Activated T-helper 2 cell treated with anti-CD3 and anti-CD28 coated beads, Interferon-gamma antibody, Interleukin-2, Interleukin-4, amounts not matched to agents 10 μg/mL and 5 μg/mL and 100 μg/mL, durations not matched to agents 14 hours and 24 hours and 36 hours (primary cell): ENCODE measurements around the gene HOXB3. TPM values are rescaled to one million over a fixed set of nuclear protein-coding genes. Genes with fewer than 3 reads are reported as not detected.

Source experiments
- DNase-seq: peaks from one replicate; pipeline ENCODE4 v3.0.0; 2021; ENCODE audit warnings: low spot score
- H3K27ac Mint-ChIP-seq: one replicate; pipeline ENCODE4 v1.8.0; 2021; ENCODE audit warnings: mixed read lengths
- H3K27me3 Mint-ChIP-seq: one replicate; pipeline ENCODE4 v1.8.0; 2021; ENCODE audit warnings: low read depth, mixed read lengths
- H3K36me3 Mint-ChIP-seq: one replicate; pipeline ENCODE4 v1.8.0; 2021; ENCODE audit warnings: low read depth, mixed read lengths
- H3K4me1 Mint-ChIP-seq: one replicate; pipeline ENCODE4 v1.8.0; 2021; ENCODE audit warnings: low read depth, mixed read lengths
- H3K4me3 Mint-ChIP-seq: one replicate; pipeline ENCODE4 v1.8.0; 2021; ENCODE audit warnings: low read depth, mild to moderate bottlenecking, moderate library complexity, mixed read lengths
- H3K9me3 Mint-ChIP-seq: one replicate; pipeline ENCODE4 v1.8.0; 2021; ENCODE audit warnings: mixed read lengths
- intact Hi-C: fragments of 100-400 bp; cut with micrococcal nuclease; formaldehyde crosslinking; loops from one replicate; pipeline ENCODE4 v1.15.1; 2023
- total RNA-seq: library from RNA; stranded (reverse); gene quantifications from 2 replicates; pipeline ENCODE4 v1.2.3, GENCODE V29; 2022

The HOXB3 gene
- total RNA-seq, 1 donor from 2014 or later: 3.8 TPM

GRCh38 chr17:48568499-48569239, 21.4 kb downstream of the HOXB3 start:
- no peak overlapping the region for H3K27ac Mint-ChIP-seq
- H3K9me3 Mint-ChIP-seq: no peaks in the 10 kb centered on the region
- no peak for DNase-seq
- no peak overlapping the region for H3K4me3 Mint-ChIP-seq
- H3K27me3 Mint-ChIP-seq: peaks cover 30% of the 10 kb centered on the region
- peaks cover 10% of the 10 kb centered on the region for H3K36me3 Mint-ChIP-seq
- peaks cover 9% of the 10 kb centered on the region for H3K4me1 Mint-ChIP-seq
- intact Hi-C loops: no loop called here

GRCh38 chr17:48567646-48568354, 22.2 kb downstream of the HOXB3 start:
- intact Hi-C loops: no loop called here
- Mint-ChIP-seq H3K27me3 (peaks cover 28% of the 10 kb centered on the region), H3K4me3 (no peak overlapping the region), H3K9me3 (no peaks in the 10 kb centered on the region), H3K4me1 (peaks cover 5% of the 10 kb centered on the region), H3K27ac (no peak overlapping the region), H3K36me3 (peaks cover 10% of the 10 kb centered on the region)
- DNase-seq: no peak

DNA sequence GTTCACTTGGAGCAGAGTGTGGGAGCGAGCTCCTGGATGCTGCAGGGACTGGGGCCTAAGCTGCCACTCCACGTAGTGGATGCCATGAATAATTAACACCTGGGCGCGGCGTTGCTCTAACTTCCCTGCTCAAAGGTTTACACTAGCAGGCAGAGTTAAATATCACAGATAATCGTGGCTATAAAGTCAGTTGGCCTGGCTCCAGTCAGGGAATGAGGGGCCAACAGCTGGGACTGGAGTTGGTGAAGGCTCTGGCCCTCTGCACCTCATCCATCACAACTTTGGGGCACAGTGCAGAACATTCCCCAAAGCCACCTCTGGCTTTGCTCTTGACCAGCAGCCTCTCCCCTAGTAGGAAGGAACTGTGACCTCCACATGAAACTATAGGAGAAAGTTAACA, 22.8 kb downstream of the HOXB3 start:
- intact Hi-C loops: no loop called here
- Mint-ChIP-seq H3K27me3 (peaks cover 31% of the 10 kb centered on the region), H3K4me1 (peaks cover 5% of the 10 kb centered on the region), H3K4me3 (no peak overlapping the region), H3K36me3 (peaks cover 10% of the 10 kb centered on the region), H3K27ac (no peak overlapping the region), H3K9me3 (no peaks in the 10 kb centered on the region)
- DNase-seq: no peak

GRCh38 chr17:48566717-48567116, 23.3 kb downstream of the HOXB3 start:
- Mint-ChIP-seq H3K4me3 (no peak overlapping the region), H3K27me3 (peaks cover 29% of the 10 kb centered on the region), H3K4me1 (peaks cover 6% of the 10 kb centered on the region), H3K9me3 (no peaks in the 10 kb centered on the region), H3K27ac (no peak overlapping the region), H3K36me3 (peaks cover 8% of the 10 kb centered on the region)
- DNase-seq: no peak
- intact Hi-C loops: no loop called here

DNA sequence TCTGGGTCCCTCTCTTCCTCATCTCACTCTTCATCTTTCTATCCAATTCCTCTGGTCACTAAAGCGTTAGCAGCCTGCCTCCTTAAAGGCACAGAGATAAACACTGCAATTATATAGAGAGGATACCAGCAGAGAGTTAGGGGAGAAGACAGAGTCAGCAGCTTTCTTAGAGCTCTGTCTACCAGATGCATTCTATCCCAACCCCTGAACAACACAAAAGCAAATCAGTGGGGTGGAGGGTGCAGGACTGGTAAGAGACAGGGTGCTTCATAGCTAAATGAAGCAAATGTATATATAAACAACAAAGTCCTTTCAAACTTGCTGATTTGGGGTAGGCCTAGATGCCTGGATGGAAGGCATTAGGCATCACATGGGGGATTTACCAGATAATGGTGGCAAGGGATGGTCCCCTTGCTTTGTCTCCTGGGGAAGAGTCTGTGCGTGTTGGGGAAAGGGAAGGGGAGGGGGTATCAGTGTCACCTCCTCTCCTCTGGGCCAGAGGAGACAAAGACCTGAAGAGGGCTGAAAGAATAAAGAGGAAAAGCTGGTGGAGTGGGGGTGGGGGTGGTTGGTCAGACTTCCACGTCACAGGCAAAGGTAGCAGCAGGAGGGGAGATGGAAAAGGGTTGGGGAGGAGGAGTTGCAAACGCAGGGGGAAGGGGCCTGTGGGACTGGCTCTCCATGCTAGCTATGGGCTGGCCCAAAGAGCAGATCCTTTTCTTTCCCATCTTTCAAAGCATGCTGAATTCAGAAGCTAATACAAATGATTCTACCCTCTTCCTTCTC, 23.9 kb downstream of the HOXB3 start:
- Mint-ChIP-seq H3K27ac (no peak overlapping the region), H3K4me3 (no peak overlapping the region), H3K9me3 (no peaks in the 10 kb centered on the region), H3K36me3 (peaks cover 7% of the 10 kb centered on the region), H3K27me3 (peaks cover 27% of the 10 kb centered on the region), H3K4me1 (peaks cover 9% of the 10 kb centered on the region)
- DNase-seq: no peak
- intact Hi-C loops: no loop called here

- H3K27ac Mint-ChIP-seq: no peak overlapping the region
- intact Hi-C loops: no loop called here
- peaks cover 30% of the 10 kb centered on the region for H3K27me3 Mint-ChIP-seq
- H3K4me1 Mint-ChIP-seq: peaks cover 10% of the 10 kb centered on the region
- no peak overlapping the region for H3K4me3 Mint-ChIP-seq
- DNase-seq: no peak
- peaks cover 7% of the 10 kb centered on the region for H3K36me3 Mint-ChIP-seq
- H3K9me3 Mint-ChIP-seq: no peaks in the 10 kb centered on the region
Observed at GRCh38 chr17:48565022-48565554, 25.0 kb downstream of the HOXB3 start.

- Mint-ChIP-seq H3K4me3 (no peak overlapping the region), H3K4me1 (peaks cover 10% of the 10 kb centered on the region), H3K27me3 (peaks cover 23% of the 10 kb centered on the region), H3K9me3 (no peaks in the 10 kb centered on the region), H3K27ac (no peak overlapping the region), H3K36me3 (peaks cover 7% of the 10 kb centered on the region)
- no peak for DNase-seq
- intact Hi-C loops: no loop called here
Observed at GRCh38 chr17:48564188-48565021, 25.6 kb downstream of the HOXB3 start.

DNA sequence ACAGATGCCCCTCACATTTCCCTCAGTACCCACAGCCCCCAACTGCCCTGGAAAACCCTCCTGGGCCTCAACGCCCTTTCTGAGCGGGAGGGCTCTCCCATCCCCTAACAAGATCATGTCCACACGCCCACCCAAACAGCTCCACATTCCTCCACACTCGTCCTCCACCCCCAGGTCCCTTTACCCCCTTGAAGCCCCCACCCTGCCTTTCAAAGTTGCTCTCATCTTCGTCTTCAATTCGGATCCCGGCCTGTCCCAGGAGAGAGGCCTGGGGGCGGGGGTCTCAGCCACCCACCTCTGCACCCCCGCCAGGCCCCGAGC, 26.2 kb downstream of the HOXB3 start:
- intact Hi-C loops: no loop called here
- Mint-ChIP-seq H3K36me3 (peaks cover 3% of the 10 kb centered on the region), H3K27me3 (peaks cover 20% of the 10 kb centered on the region), H3K4me3 (no peak overlapping the region), H3K27ac (no peak overlapping the region), H3K4me1 (peaks cover 10% of the 10 kb centered on the region), H3K9me3 (no peaks in the 10 kb centered on the region)
- DNase-seq: no peak

GRCh38 chr17:48563385-48563838, 26.6 kb downstream of the HOXB3 start:
- no peak for DNase-seq
- Mint-ChIP-seq H3K36me3 (peaks cover 1% of the 10 kb centered on the region), H3K4me1 (peaks cover 7% of the 10 kb centered on the region), H3K27ac (no peak overlapping the region), H3K27me3 (peaks cover 17% of the 10 kb centered on the region), H3K9me3 (no peaks in the 10 kb centered on the region), H3K4me3 (no peak overlapping the region)
- intact Hi-C loops: no loop called here

- H3K36me3 Mint-ChIP-seq: no peaks in the 10 kb centered on the region
- H3K4me3 Mint-ChIP-seq: no peak overlapping the region
- H3K4me1 Mint-ChIP-seq: peaks cover 6% of the 10 kb centered on the region
- intact Hi-C loops: no loop called here
- H3K27ac Mint-ChIP-seq: no peak overlapping the region
- no peak for DNase-seq
- peaks cover 14% of the 10 kb centered on the region for H3K27me3 Mint-ChIP-seq
- H3K9me3 Mint-ChIP-seq: no peaks in the 10 kb centered on the region
Observed at GRCh38 chr17:48562934-48563333, 27.1 kb downstream of the HOXB3 start.

DNA sequence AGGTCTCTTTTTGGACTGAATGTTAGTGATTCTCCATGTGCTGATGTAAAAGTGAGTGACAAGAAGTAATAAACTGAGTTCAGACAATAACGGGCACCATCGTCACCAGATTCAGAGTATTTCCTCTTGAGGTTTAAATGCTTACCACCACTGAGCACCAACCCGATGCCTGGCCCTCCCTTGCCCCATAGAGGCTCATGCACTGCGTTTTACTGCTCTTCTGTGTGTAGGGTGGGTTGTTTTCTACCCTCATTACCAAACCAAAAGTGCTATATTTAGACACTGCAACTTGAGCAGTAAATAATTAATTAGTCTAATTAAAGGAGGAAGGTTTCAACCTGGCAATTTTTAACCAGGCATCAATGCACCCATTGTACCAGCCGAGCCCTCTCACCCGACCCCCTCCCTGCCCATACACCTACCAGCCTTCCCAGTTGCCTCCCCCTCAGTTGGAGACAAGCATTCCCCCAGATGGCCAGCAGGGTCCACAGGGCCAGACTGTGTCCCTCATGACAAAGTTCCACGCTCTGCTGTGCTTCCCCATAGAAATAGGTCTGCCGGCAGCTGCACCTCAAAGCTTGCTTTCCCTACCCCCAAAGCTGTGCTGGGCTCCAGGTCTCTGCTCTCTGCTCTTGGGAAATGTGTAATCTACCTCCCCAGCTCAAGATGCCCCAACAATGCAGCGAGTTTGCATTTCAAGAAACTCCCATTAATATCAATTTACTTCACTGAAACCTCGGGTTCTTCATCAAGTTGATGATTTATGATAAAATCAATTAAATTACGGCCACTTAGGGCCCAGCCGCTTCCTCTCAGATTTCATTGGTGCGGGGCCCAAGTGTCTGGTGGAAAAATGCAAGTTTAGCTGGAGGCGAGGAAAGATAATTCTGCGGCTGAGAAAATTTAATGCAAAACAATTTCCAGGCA, 27.9 kb downstream of the HOXB3 start:
- H3K4me1 Mint-ChIP-seq: peaks cover 6% of the 10 kb centered on the region
- DNase-seq: no peak
- H3K27ac Mint-ChIP-seq: no peak overlapping the region
- intact Hi-C loops: no loop called here
- no peaks in the 10 kb centered on the region for H3K36me3 Mint-ChIP-seq
- no peaks in the 10 kb centered on the region for H3K9me3 Mint-ChIP-seq
- H3K27me3 Mint-ChIP-seq: peaks cover 14% of the 10 kb centered on the region
- no peak overlapping the region for H3K4me3 Mint-ChIP-seq
